Body of pancreas (tissue), 4 donors: Measurements from ENCODE around the gene PXMP4.

Source experiments
- POLR2A ChIP-seq, 3 donors: fragments of 450-650 bp; IDR thresholded peaks; one replicate each; pipeline ENCODE4 v1.6.1; 2016; ENCODE audit warnings: antibody characterized with exemption in 3 of 3, mild to moderate bottlenecking in 2 of 3
- TF ChIP-seq, protein P1 (sequence below), 7 experiments: fragments of 450-650 bp in 4 of 7; fragments of 200-600 bp in 3 of 7; sonication (generic) in 3 of 7; IDR thresholded peaks; one replicate each; pipeline ENCODE4 v1.5.1; 2016 to 2019; ENCODE audit warnings: antibody characterized with exemption in 7 of 7

DNA sequence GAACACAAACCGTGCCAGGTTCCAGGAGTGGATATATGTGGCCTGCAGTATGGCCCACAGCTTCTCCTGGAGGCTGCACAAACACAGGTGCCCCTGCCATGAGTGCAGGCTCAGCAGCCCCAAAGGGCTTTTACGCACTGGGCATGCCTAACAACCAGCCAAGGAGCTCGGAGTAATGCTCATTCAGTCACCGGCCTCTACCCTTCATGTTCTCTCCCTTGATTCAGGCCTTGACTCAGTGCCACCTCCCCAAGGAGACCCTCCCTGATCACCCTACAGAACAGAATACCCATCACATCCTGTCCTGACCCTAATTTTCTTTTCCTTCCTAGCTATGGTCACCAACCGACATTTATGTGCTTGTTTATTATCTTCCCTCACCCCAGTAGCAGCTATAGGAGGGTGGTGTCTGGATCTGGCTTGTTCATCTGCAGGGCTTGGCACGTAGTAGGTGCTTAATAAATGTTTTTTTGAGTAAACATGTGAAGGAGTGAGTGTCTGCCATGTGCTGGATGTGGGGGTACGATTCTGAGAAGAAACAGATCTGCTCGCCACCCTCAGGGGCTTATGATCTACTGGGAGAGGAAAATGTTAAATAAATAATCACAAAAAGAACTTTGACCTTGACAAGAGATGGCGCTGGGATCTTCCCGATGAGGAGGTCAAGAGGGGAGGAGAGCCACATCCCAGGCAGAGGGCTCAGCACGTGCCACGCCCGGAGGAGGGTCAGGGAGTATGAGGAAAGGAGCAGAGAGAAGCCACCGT lies 9.2 kb downstream of the PXMP4 start:
- no peak for TF ChIP-seq POLR2A (IDR thresholded peaks at IDR 0.05)
- TF ChIP-seq, protein P1, sequence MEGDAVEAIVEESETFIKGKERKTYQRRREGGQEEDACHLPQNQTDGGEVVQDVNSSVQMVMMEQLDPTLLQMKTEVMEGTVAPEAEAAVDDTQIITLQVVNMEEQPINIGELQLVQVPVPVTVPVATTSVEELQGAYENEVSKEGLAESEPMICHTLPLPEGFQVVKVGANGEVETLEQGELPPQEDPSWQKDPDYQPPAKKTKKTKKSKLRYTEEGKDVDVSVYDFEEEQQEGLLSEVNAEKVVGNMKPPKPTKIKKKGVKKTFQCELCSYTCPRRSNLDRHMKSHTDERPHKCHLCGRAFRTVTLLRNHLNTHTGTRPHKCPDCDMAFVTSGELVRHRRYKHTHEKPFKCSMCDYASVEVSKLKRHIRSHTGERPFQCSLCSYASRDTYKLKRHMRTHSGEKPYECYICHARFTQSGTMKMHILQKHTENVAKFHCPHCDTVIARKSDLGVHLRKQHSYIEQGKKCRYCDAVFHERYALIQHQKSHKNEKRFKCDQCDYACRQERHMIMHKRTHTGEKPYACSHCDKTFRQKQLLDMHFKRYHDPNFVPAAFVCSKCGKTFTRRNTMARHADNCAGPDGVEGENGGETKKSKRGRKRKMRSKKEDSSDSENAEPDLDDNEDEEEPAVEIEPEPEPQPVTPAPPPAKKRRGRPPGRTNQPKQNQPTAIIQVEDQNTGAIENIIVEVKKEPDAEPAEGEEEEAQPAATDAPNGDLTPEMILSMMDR (IDR thresholded peaks at IDR 0.05), result no peak
